GM21619 (cell line): ENCODE measurements around the gene C4orf33.
"Not testable (repeated sequence)": the region's sequence is repeated elsewhere in the genome, so short reads cannot be mapped to it uniquely, and the experiment has no call there.

Source experiments
- ATAC-seq: cut with Tn5 transposase; IDR thresholded peaks from one replicate; pipeline ENCODE4 v1.9.1; 2021; ENCODE audit not compliant: unreplicated experiment

Gene C4orf33, protein sequence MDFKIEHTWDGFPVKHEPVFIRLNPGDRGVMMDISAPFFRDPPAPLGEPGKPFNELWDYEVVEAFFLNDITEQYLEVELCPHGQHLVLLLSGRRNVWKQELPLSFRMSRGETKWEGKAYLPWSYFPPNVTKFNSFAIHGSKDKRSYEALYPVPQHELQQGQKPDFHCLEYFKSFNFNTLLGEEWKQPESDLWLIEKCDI

GRCh38 chr4:129095811-129096454 is at the start of gene C4orf33:
Gene C4orf33 (plus strand): TSS chr4:129096152. CDS start chr4:129102611, 6,459 bp downstream.
- ATAC-seq, result peak; percentile 42

- no peak for ATAC-seq
Measured at GRCh38 chr4:129059028-129059427, 36.9 kb upstream of the C4orf33 start.

GRCh38 chr4:129062580-129062979 is 33.4 kb upstream of the C4orf33 start:
- no peak for ATAC-seq

- no peak for ATAC-seq
Measured at GRCh38 chr4:129063640-129064039, 32.3 kb upstream of the C4orf33 start.

DNA sequence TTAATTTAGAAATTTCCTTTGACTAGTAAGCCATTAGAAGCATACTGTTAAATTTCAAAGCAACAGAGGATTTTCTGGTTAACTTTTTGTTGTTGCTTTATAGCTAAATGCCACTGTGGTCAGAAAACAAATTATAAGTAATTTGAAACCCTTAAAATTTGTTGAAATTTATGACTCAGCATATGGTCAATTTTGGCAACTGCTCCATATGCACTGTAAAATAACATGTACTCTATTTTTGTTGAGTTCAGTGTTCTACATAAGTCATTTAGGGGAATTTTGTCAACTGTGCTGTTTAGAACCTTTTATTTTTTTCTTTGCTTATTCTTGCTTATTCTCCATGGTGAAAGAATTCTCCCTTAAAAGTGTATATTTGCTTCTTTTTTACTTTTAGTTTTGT is 31.2 kb upstream of the C4orf33 start:
- no peak for ATAC-seq

DNA sequence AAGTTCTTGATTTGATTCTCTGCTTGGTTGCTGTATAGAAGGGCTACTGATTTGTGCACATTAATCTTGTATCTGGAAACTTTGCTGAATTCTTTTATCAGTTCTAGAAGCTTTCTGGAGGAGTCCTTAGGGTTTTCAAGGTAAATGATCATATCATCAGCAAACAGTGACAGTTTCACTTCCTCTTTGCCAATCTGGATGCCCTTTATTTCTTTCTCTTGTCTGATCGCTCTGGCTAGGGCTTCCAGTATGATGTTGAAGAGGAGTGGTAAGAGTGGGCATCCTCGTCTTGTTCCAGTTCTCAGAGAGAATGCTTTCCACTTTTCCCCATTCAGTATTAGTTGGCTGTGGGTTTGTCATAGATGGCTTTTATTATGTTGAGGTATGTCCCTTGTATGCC is 26.4 kb upstream of the C4orf33 start:
- ATAC-seq, result not testable (repeated sequence)

- ATAC-seq, result no peak
Measured at GRCh38 chr4:129077326-129077725, 18.6 kb upstream of the C4orf33 start.

- no peak for ATAC-seq
Measured at GRCh38 chr4:129080129-129080528, 15.8 kb upstream of the C4orf33 start.

- ATAC-seq, result no peak
Measured at GRCh38 chr4:129082302-129082701, 13.7 kb upstream of the C4orf33 start.

DNA sequence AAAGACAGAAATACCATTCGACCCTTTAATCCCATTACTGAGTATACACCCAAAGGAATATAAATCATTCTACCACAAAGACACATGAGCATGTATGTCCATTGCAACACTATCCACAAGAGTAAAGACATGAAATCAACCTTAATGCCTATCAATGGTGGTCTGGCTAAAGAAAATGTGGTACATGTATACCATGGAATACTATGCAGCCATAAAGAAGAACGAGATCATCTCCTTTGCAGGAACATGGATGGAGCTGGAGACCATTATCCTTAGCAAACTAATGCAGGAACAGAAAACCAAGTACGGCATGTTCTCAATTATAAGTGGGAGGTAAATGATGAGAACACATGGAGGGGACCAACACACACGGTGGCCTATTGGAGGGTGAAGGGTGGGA is 10.5 kb upstream of the C4orf33 start:
- no peak for ATAC-seq

DNA sequence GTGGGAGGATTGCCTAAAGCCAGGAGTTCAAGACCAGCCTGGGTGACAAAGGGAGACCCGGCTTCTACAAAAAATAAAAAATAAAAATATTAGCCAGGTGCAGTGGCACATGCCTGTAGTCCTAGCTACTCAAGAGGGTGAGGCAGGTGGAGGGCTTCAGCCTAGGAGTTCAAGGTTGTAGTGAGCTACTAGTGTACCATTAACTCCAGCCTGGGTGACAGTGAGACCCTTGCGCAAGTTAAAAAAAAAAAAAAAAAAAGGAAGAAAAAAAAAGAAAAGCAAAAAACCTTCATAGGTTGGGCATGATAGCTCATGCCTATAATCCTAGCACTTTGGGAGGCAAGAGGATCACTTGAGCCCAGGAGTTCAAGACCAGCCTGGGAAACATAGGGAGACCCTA is 8.4 kb upstream of the C4orf33 start:
- no peak for ATAC-seq

DNA sequence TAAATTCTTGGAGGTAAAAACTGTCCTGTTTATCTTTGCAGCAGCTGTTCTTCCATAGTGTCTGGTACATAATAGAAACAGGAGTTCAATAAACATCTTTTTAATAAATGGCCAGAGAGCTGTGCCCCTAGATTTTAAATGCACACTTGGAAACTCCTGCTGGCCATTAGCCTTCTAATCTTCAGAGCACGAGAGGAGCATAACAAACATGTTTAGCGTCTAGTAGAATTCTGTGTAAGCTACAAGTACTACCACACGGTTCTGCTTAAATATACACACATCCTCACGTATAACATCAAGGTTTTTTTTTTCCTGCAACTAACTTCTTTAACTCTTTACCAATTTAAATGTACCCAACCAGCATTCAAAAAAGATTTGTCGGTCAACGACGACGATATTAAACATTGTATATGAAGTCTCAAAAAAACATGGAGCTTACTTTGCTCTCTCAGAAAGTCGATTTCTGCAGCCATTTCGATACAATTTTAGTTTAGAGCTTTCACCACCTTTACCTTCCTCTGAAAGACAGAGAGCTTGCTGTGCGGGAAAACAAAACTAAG is 3.2 kb upstream of the C4orf33 start:
- ATAC-seq, result no peak

DNA sequence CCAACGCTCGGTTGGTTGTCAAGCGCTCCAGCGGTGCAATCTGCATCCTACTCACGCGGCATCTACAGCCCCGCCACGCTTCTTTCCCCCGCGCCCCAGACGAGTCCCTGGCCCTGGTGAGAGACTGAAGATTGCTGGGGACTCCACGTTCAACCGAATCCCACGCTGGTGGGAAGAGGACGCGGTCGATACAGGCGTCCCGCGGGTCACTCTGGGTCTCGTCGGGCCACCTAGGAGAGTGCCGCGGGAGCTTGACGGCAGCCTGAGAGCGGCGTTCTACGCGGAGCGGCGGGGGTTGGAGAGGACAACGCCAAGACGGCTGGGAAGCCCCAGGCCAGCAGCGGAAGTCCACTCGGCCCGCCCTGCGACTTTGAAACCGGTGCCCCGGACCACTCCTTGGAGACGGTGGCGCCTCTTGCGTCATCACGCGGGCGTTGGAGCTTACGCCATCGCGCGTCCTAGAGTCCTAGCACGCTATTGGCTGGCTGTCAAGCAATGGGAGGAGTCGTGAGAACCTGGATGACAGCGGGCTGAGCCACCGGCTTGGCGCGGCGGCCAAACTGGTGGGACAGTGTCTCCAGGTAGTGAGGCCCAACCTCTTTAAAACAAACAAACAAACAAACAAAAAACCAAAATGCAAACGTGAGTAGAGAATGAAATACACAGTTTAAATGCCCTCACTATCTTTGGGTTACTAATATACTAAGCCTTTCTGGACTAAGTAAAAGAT is 2.6 kb upstream of the C4orf33 start, which contains the start of gene SCLT1:
Gene SCLT1, minus strand, starts transcription at position 349 of the 730 bp plus-strand sequence. CDS start 436 bp downstream, outside the sequence.
- peak; percentile 94 for ATAC-seq

DNA sequence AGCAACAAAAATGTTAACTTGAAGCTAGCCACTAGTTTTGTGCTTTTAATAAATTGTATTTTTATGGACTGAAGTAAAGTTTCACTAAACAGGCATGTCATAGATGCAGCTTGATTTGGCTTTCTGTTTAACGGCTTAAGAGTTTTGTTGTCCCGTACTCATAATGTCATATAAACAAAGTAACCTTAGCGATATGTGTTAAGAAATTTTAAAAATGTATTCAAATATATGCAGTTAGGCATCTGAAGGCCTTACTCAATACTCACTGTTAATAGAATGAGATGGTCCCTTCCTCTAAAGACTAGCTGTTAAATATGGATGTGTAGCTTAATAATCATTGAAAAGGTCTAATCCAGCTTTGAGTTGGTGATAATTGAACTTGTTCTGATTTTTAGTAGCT is 1.6 kb upstream of the C4orf33 start:
- no peak for ATAC-seq

GRCh38 chr4:129098531-129099001 is 2.6 kb downstream of the C4orf33 start:
- ATAC-seq, result no peak

- ATAC-seq, result no peak
Measured at GRCh38 chr4:129109965-129110824, 14.2 kb downstream of the C4orf33 start.

DNA sequence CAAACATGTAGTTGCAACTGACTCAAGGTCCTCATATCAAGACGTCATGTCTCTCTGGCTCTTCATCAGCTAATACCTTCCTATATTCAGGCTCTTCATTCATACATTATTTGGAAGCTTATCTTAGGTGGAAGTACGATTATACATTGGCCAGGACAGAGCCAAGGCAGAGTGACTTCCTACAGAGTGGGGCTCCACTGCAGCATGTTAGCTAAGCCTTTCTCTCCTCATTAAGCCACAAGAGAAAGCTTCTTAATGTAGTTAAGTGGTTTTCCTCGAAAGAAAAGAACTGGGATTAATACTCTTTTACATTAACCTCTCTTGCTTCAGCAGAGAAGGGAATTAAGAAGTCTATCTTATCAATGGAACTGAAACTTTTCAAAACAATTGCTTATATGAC is 15.0 kb downstream of the C4orf33 start:
- no peak for ATAC-seq

DNA sequence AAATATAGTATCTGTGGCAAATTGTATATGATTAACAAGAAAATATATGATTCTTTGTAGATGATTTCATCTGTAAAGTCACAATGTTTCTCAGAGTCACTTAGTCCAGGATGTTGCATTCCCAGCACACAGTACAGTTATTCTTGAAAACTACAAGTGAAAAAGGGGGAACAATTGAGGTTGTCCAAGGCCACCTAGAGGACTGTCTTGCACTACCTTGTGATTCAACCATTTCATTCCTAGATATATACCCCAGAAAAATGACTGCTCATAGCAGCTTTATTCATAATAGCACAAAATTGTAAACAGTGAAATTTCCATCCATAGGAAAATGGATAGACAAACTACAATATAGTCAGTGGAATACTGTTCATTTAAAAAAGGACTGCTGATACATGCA is 16.0 kb downstream of the C4orf33 start:
- no peak for ATAC-seq

DNA sequence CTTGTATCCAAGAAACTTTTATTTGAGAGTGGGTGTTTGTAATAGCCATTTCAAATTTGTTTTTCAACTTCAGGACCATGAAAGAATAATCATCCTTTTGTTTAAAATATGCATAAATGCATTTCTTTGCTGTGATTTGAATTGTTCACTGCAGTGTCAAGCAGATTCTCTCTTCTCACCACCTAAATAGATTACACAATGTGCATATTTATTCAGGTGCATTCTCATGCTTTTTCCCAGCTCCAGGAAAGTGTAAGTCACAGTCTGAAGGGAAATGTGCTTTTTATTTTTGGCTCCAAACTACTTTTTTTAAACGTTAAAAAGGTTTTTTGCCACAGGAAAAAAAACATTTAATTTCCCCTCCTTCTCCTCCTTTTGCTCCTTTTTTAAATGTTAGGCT is 17.5 kb downstream of the C4orf33 start:
- ATAC-seq, result no peak

DNA sequence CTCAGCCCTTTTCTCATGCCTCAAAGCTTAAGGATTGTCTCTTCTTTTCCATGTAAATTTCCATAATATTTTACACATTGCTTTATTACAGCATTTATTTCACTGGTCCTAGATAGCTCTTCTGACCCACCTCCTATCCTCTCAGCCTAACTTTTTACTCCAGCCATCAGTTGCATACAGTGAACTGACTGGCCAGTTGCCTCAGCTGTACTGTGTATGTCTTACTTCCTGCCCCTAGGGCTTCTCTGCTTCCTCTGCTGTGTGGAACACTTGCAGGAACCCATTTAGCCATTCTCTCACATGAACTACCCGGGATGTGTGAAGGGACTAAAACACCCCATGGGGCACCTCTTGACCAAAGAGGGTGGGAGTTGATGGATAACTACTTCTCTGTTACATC is 18.0 kb downstream of the C4orf33 start:
- no peak for ATAC-seq

DNA sequence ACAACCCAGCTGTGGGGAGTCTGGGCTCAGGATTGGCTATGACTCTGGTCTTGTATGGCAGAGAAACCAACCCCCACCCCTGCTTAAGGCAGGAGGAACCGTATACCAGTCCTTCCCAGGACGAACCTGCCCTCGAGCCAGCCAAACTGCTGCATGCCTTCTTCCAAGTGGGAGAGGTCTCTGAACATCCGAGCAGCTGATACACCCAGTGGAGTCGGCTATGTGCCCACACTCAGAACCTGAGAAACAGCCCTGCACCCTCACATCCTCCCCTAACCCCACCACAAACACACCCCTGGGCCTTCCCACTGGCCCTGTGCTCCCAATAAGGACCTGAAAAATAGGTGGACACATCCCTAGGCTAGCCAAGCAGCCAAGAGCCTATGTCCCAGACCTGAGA is 21.8 kb downstream of the C4orf33 start:
- no peak for ATAC-seq
